ENCODE measurements around the gene MED9.
A peak's percentile ranks its signal among the peaks of the same experiment; 100 is the strongest.

The MED9 gene

DNA sequence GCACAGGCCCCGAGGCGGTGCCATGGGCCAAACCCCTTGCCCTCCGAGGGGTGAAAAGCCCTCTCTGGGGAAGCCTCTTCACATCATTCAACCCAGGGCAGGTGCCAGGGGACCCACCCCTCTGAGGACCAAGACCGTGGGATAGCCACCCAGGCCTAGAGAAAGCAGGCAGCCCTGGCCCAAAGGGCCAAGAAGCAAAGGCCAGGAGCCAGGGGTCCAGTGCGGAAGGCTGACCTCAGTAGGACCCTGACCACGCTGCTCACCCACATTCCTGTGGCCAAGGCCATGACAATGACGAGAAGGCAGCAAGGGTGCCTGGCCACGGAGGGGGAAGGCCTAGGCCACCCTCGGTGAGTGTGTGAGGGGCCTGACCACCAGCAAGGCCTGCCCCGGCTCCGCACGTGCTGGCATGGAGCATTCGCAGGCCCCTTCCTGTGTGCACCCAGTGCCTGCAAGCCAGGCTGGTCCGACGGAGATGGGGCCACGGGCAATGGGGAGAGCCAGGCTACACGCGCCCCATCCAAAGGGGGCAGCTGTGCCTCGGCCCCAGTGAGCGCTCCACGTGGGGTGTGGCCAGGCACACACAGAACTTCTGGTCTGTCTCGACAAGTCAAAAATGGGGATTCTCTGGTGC, 43.9 kb downstream of the MED9 start (continued):
- TF ChIP-seq, protein P1, sequence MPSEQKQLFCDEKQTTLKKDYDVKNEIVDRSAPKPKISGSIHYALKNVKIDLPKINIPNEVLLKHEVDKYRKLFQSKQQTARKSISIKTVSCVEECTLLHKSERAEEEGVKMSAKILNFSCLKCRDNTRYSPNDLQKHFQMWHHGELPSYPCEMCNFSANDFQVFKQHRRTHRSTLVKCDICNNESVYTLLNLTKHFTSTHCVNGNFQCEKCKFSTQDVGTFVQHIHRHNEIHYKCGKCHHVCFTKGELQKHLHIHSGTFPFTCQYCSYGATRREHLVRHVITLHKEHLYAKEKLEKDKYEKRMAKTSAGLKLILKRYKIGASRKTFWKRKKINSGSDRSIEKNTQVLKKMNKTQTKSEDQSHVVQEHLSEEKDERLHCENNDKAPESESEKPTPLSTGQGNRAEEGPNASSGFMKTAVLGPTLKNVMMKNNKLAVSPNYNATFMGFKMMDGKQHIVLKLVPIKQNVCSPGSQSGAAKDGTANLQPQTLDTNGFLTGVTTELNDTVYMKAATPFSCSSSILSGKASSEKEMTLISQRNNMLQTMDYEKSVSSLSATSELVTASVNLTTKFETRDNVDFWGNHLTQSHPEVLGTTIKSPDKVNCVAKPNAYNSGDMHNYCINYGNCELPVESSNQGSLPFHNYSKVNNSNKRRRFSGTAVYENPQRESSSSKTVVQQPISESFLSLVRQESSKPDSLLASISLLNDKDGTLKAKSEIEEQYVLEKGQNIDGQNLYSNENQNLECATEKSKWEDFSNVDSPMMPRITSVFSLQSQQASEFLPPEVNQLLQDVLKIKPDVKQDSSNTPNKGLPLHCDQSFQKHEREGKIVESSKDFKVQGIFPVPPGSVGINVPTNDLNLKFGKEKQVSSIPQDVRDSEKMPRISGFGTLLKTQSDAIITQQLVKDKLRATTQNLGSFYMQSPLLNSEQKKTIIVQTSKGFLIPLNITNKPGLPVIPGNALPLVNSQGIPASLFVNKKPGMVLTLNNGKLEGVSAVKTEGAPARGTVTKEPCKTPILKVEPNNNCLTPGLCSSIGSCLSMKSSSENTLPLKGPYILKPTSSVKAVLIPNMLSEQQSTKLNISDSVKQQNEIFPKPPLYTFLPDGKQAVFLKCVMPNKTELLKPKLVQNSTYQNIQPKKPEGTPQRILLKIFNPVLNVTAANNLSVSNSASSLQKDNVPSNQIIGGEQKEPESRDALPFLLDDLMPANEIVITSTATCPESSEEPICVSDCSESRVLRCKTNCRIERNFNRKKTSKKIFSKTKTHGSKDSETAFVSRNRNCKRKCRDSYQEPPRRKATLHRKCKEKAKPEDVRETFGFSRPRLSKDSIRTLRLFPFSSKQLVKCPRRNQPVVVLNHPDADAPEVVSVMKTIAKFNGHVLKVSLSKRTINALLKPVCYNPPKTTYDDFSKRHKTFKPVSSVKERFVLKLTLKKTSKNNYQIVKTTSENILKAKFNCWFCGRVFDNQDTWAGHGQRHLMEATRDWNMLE (tag by site-specific recombination; conservative IDR thresholded peaks at IDR 0.05; ENCODE audit: low read depth): no peak
- TF ChIP-seq, protein P2, sequence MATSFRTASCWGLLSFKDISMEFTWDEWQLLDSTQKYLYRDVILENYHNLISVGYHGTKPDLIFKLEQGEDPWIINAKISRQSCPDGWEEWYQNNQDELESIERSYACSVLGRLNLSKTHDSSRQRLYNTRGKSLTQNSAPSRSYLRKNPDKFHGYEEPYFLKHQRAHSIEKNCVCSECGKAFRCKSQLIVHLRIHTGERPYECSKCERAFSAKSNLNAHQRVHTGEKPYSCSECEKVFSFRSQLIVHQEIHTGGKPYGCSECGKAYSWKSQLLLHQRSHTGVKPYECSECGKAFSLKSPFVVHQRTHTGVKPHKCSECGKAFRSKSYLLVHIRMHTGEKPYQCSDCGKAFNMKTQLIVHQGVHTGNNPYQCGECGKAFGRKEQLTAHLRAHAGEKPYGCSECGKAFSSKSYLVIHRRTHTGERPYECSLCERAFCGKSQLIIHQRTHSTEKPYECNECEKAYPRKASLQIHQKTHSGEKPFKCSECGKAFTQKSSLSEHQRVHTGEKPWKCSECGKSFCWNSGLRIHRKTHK (tag by site-specific recombination; IDR thresholded peaks at IDR 0.05): no peak

DNA sequence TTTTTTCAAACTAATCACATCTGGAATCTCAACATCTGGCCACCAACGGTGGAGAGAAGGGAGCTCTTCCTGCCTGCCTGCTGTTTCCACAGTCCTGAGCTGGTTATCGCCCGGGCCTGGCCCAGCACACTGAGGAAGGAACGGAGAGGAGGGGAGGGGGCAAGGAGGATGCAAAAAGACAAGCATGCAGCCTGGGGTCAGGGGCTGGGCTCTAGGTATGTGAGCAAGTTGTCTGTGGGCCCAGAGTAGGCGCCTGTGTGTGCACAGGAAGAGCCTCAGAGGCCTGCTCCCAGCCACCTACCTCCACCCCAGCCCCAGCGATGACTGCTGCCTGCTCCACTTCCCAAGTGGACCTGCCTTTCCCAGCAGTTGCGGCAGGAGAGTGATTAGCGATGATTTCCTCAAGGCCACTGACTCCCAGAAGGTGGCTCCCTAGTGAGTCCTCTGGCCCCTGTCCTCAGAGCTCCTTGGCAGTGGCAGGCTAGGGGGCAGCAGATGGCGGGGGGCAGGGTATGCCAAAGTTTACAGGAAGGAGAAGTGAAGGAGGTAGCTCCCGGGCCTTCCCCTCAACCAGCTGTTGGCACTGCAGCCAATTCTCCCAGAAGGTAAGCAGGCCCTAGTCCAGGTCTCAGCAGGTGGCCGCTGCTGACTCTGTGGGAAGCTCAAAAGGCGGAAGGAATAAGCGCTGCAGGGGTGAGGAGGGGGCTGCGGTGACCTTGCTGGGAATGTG, 46.4 kb downstream of the MED9 start:
- ChIA-PET CTCF (interaction anchor here (0.5 to 1.6 kb wide), 6 partner anchors 10 to 252 kb away, joined by 3 to 4 read pairs (median 4); no protein-coding TSS in a partner anchor), POLR2A (interaction anchor here (0.6 kb wide), 1 partner anchor 654 kb away, joined by 3 read pairs; no protein-coding TSS in a partner anchor)
- H3K4me3 ChIP-seq (ENCODE audit: low read depth, low read length): no peak overlapping the region
- H3K36me3 ChIP-seq (ENCODE audit: control insufficient read depth in 2 of 2, insufficient read depth in 1 of 2, low read length in 2 of 2): no peaks in the 10 kb centered on the region
- H3K9me3 ChIP-seq (ENCODE audit: control insufficient read depth, insufficient read depth, low read depth, low read length): no peaks in the 10 kb centered on the region
- H3K4me1 ChIP-seq (ENCODE audit: control insufficient read depth, insufficient read depth, low read length): peaks cover 2% of the 10 kb centered on the region; the same call in 1 of the 2 replicates
- no peak overlapping the region for H3K27ac ChIP-seq (ENCODE audit: extremely low read depth, low read depth, low read length)
- TF ChIP-seq SP3 (tag by site-specific recombination; IDR thresholded peaks at IDR 0.05) (no peak), EGR2 (tag by site-specific recombination; IDR thresholded peaks at IDR 0.05; ENCODE audit: low read depth) (peak; percentile 68), ZNF341 (tag by site-specific recombination; IDR thresholded peaks at IDR 0.05; ENCODE audit: low read depth) (peak; percentile 52; the same call in 1 of the 2 replicates), ZBTB20 (tag by site-specific recombination; IDR thresholded peaks at IDR 0.05) (peak; percentile 49; the same call in 1 of the 2 replicates), ZNF677 (tag by site-specific recombination; IDR thresholded peaks at IDR 0.05) (no peak), ZNF777 (tag by site-specific recombination; IDR thresholded peaks at IDR 0.05; ENCODE audit: borderline replicate concordance) (no peak), ZIC2 (tag by site-specific recombination; IDR thresholded peaks at IDR 0.05) (peak; percentile 100), KLF9 (tag by site-specific recombination; IDR thresholded peaks at IDR 0.05; ENCODE audit: low read depth) (no peak), ZFHX2 (tag by site-specific recombination; conservative IDR thresholded peaks at IDR 0.05) (peak; percentile 68), GLIS1 (tag by site-specific recombination; IDR thresholded peaks at IDR 0.05) (peak; percentile 98), OSR2 (tag by site-specific recombination; IDR thresholded peaks at IDR 0.05) (peak; percentile 55), ZNF521 (tag by site-specific recombination; IDR thresholded peaks at IDR 0.05) (no peak)
- TF ChIP-seq, protein P3, sequence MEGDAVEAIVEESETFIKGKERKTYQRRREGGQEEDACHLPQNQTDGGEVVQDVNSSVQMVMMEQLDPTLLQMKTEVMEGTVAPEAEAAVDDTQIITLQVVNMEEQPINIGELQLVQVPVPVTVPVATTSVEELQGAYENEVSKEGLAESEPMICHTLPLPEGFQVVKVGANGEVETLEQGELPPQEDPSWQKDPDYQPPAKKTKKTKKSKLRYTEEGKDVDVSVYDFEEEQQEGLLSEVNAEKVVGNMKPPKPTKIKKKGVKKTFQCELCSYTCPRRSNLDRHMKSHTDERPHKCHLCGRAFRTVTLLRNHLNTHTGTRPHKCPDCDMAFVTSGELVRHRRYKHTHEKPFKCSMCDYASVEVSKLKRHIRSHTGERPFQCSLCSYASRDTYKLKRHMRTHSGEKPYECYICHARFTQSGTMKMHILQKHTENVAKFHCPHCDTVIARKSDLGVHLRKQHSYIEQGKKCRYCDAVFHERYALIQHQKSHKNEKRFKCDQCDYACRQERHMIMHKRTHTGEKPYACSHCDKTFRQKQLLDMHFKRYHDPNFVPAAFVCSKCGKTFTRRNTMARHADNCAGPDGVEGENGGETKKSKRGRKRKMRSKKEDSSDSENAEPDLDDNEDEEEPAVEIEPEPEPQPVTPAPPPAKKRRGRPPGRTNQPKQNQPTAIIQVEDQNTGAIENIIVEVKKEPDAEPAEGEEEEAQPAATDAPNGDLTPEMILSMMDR (tag by site-specific recombination; IDR thresholded peaks at IDR 0.05): peak; percentile 91
- TF ChIP-seq, protein P4, sequence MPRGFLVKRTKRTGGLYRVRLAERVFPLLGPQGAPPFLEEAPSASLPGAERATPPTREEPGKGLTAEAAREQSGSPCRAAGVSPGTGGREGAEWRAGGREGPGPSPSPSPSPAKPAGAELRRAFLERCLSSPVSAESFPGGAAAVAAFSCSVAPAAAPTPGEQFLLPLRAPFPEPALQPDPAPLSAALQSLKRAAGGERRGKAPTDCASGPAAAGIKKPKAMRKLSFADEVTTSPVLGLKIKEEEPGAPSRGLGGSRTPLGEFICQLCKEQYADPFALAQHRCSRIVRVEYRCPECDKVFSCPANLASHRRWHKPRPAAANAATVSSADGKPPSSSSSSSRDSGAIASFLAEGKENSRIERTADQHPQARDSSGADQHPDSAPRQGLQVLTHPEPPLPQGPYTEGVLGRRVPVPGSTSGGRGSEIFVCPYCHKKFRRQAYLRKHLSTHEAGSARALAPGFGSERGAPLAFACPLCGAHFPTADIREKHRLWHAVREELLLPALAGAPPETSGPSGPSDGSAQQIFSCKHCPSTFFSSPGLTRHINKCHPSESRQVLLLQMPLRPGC (tag by site-specific recombination; IDR thresholded peaks at IDR 0.05): no peak
- TF ChIP-seq, protein P5, sequence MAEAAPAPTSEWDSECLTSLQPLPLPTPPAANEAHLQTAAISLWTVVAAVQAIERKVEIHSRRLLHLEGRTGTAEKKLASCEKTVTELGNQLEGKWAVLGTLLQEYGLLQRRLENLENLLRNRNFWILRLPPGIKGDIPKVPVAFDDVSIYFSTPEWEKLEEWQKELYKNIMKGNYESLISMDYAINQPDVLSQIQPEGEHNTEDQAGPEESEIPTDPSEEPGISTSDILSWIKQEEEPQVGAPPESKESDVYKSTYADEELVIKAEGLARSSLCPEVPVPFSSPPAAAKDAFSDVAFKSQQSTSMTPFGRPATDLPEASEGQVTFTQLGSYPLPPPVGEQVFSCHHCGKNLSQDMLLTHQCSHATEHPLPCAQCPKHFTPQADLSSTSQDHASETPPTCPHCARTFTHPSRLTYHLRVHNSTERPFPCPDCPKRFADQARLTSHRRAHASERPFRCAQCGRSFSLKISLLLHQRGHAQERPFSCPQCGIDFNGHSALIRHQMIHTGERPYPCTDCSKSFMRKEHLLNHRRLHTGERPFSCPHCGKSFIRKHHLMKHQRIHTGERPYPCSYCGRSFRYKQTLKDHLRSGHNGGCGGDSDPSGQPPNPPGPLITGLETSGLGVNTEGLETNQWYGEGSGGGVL (tag by site-specific recombination; IDR thresholded peaks at IDR 0.05): peak; percentile 73
- TF ChIP-seq, protein P6, sequence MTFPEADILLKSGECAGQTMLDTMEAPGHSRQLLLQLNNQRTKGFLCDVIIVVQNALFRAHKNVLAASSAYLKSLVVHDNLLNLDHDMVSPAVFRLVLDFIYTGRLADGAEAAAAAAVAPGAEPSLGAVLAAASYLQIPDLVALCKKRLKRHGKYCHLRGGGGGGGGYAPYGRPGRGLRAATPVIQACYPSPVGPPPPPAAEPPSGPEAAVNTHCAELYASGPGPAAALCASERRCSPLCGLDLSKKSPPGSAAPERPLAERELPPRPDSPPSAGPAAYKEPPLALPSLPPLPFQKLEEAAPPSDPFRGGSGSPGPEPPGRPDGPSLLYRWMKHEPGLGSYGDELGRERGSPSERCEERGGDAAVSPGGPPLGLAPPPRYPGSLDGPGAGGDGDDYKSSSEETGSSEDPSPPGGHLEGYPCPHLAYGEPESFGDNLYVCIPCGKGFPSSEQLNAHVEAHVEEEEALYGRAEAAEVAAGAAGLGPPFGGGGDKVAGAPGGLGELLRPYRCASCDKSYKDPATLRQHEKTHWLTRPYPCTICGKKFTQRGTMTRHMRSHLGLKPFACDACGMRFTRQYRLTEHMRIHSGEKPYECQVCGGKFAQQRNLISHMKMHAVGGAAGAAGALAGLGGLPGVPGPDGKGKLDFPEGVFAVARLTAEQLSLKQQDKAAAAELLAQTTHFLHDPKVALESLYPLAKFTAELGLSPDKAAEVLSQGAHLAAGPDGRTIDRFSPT (tag by site-specific recombination; IDR thresholded peaks at IDR 0.05): 0 out of 2 replicates have a peak, but pooled peaks have one; percentile 28
